CD4-positive, alpha-beta T cell treated with Interleukin-15 for 4 hours (primary cell): ENCODE results near the gene CXCR1.
"Not testable (repeated sequence)": the region's sequence is repeated elsewhere in the genome, so short reads cannot be mapped to it uniquely, and the experiment has no call there.

Experiments
- DNase-seq: peaks from one replicate; pipeline ENCODE4 v3.0.0-alpha.2; 2020; ENCODE audit warnings: low spot score

The CXCR1 gene

GRCh38 chr2:218166791-218167190 is at the start of gene CXCR1:
CXCR1 (minus strand) TSS chr2:218166962; CDS start chr2:218165211, 1,751 bp downstream.
- peak; percentile 70 for DNase-seq

- no peak for DNase-seq
Observed at GRCh38 chr2:218216336-218216673, 49.5 kb upstream of the CXCR1 start.

- no peak for DNase-seq
Observed at GRCh38 chr2:218214116-218214515, 47.4 kb upstream of the CXCR1 start.

- DNase-seq: no peak
Observed at GRCh38 chr2:218209078-218209477, 42.3 kb upstream of the CXCR1 start.

GRCh38 chr2:218202266-218202665 is 35.5 kb upstream of the CXCR1 start:
- no peak for DNase-seq

- DNase-seq: no peak
Observed at GRCh38 chr2:218196974-218197373, 30.2 kb upstream of the CXCR1 start.

GRCh38 chr2:218194880-218195279 is 28.1 kb upstream of the CXCR1 start:
- no peak for DNase-seq

GRCh38 chr2:218193701-218194100 is 26.9 kb upstream of the CXCR1 start:
- no peak for DNase-seq

- no peak for DNase-seq
Observed at GRCh38 chr2:218192902-218193430, 26.2 kb upstream of the CXCR1 start.

- DNase-seq: no peak
Observed at GRCh38 chr2:218188528-218188927, 21.8 kb upstream of the CXCR1 start.

- no peak for DNase-seq
Observed at GRCh38 chr2:218187296-218188015, 20.7 kb upstream of the CXCR1 start.

GRCh38 chr2:218186876-218187275 is 20.1 kb upstream of the CXCR1 start:
- DNase-seq: no peak

- peak; percentile 79 for DNase-seq
Observed at GRCh38 chr2:218186355-218186766, 19.6 kb upstream of the CXCR1 start.

- DNase-seq: no peak
Observed at GRCh38 chr2:218184331-218184730, 17.6 kb upstream of the CXCR1 start.

- DNase-seq: no peak
Observed at GRCh38 chr2:218180467-218181114, 13.8 kb upstream of the CXCR1 start.

- no peak for DNase-seq
Observed at GRCh38 chr2:218179782-218180181, 13.0 kb upstream of the CXCR1 start.

- no peak for DNase-seq
Observed at GRCh38 chr2:218172845-218173244, 6.1 kb upstream of the CXCR1 start.

- not testable (repeated sequence) for DNase-seq
Observed at GRCh38 chr2:218171744-218172143, 5.0 kb upstream of the CXCR1 start.

GRCh38 chr2:218169757-218170546 is 3.2 kb upstream of the CXCR1 start:
- DNase-seq: no peak

- DNase-seq: peak; percentile 75
Observed at GRCh38 chr2:218168635-218169462, 2.1 kb upstream of the CXCR1 start.

GRCh38 chr2:218168016-218168415 is 1.3 kb upstream of the CXCR1 start:
- no peak for DNase-seq

- DNase-seq: no peak
Observed at GRCh38 chr2:218162814-218163213, 3.9 kb downstream of the CXCR1 start.
